Measurements from ENCODE around the gene KCTD20.

DNA sequence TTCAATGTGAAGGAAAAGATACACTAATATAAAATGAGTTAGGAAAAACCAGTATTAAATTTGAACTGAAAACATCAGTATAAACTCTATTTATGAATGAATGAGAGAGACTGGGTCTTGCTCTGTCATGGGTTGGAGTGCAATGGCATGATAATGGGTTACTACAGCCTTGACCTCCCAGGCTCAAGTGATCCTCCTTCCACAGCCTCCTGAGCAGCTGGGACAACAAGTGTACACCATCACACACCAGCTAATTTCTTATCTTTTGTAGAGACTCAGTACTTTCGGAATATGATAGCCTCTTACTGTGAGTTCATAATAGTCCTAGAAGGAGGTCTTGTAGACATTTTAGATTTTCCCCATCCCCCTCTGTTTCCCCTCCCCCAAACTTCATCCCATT lies 21.4 kb downstream of the KCTD20 start:
- TF ChIP-seq POLR2AphosphoS5 (IDR thresholded peaks at IDR 0.05; ENCODE audit: low read depth, low read length), result no peak
- no peak for TF ChIP-seq TAF1 (IDR thresholded peaks at IDR 0.05; ENCODE audit: borderline replicate concordance, insufficient read depth, low read length)
- TF ChIP-seq, protein P1, sequence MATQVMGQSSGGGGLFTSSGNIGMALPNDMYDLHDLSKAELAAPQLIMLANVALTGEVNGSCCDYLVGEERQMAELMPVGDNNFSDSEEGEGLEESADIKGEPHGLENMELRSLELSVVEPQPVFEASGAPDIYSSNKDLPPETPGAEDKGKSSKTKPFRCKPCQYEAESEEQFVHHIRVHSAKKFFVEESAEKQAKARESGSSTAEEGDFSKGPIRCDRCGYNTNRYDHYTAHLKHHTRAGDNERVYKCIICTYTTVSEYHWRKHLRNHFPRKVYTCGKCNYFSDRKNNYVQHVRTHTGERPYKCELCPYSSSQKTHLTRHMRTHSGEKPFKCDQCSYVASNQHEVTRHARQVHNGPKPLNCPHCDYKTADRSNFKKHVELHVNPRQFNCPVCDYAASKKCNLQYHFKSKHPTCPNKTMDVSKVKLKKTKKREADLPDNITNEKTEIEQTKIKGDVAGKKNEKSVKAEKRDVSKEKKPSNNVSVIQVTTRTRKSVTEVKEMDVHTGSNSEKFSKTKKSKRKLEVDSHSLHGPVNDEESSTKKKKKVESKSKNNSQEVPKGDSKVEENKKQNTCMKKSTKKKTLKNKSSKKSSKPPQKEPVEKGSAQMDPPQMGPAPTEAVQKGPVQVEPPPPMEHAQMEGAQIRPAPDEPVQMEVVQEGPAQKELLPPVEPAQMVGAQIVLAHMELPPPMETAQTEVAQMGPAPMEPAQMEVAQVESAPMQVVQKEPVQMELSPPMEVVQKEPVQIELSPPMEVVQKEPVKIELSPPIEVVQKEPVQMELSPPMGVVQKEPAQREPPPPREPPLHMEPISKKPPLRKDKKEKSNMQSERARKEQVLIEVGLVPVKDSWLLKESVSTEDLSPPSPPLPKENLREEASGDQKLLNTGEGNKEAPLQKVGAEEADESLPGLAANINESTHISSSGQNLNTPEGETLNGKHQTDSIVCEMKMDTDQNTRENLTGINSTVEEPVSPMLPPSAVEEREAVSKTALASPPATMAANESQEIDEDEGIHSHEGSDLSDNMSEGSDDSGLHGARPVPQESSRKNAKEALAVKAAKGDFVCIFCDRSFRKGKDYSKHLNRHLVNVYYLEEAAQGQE (IDR thresholded peaks at IDR 0.05; ENCODE audit: insufficient read depth in 1 of 2, low read depth in 2 of 2, low read length in 2 of 2), result no peak
- no peak for TF ChIP-seq FOXP2 (optimal IDR thresholded peaks at IDR 0.05; ENCODE audit: borderline replicate concordance, extremely low read depth, extremely low read length, insufficient read depth)
- no peak for TF ChIP-seq SIN3A (IDR thresholded peaks at IDR 0.05; ENCODE audit: borderline replicate concordance, insufficient read depth, low read length)

Data from PFSK-1 (cell line).